ENCODE data around the gene RIPK4. TPM values are rescaled to one million over a fixed set of nuclear protein-coding genes. Genes with fewer than 3 reads are reported as not detected.

The RIPK4 gene
- total and polyA plus RNA-seq, 2 of the 13 experiments (the other 11 are each of a cell fraction or from before 2014, with no cell fraction given): 3.1 to 4.9 TPM

DNA sequence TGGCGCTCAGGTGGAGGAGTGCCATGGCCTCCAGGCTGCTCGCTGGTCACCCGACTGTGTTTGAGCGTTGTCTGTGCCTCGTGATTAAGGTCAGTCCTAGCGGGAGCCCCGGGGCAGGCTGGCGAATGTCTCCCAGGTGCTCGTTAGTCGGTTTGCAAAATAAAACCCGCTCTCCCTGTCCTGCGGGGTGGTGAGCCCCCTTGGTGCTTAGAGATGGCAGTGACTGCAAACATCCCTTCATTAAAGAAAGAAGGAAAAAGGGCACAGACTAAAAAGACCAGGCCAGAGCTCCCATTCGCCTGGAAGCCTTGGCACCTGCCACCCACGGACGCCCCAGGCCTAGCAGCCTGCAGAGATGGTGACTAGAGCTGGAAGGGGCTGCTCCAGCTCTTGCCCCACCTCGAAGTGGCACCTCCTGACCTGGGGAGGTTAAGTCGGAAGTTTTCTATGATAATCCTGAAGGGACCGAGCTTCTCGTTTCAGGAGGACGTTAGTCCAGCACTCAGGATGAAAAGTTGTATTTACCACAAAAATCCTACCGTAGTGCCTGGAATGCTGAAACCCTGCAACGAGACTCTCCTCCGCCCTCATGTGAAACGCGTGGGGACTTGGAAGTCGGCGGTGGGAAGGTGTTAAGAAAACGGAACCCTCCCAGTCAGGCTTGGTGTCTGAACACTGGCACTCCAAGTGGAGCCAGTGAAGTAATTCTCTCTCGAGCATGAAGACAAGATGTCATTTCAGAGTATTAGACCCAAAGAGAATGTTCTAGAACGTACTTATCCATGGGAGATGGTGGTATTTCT, 24.6 kb downstream of the RIPK4 start:
- DNase-seq (ENCODE audit: low spot score): no peak
- Histone ChIP-seq H4K20me1 (ENCODE audit: insufficient read depth, low read length) (no peaks in the 10 kb centered on the region), H3K9me3 (ENCODE audit: low read length) (peaks cover 13% of the 10 kb centered on the region; the same call in 1 of the 2 replicates), H3K4me1 (ENCODE audit: insufficient read depth, low read length) (no peaks in the 10 kb centered on the region), H3K27me3 (ENCODE audit: control insufficient read depth in 1 of 2, insufficient read depth in 2 of 2, low read length in 2 of 2) (no peaks in the 10 kb centered on the region), H3K79me2 (ENCODE audit: insufficient read depth, low read length) (no peaks in the 10 kb centered on the region), H3K36me3 (replicated peaks in 1 of 2; ENCODE audit: control insufficient read depth in 1 of 2, insufficient read depth in 2 of 2, low read length in 2 of 2) (peaks cover 43 to 85% of the 10 kb centered on the region in 2 experiments), H3K4me2 (ENCODE audit: low read depth, low read length) (no peak overlapping the region), H2AFZ (ENCODE audit: low read length) (no peak overlapping the region), H3K4me3 (replicated peaks in 1 of 3; ENCODE audit: insufficient read depth in 1 of 3, low read depth in 2 of 3, low read length in 3 of 3) (no peak overlapping the region), H3K9ac (ENCODE audit: insufficient read depth, low read depth, low read length) (no peak overlapping the region), H3K27ac (ENCODE audit: extremely low read length, insufficient read depth, low read length) (no peak overlapping the region)
- 95% methylated on average over 21 of the region's 30 CpGs for WGBS (ENCODE audit: low lambda C conversion rate)
- no peak for ATAC-seq
- no TSS peak for BruUV-seq (replicated peaks)
- no peak for FAIRE-seq
- ChIA-PET CTCF (ENCODE audit: low intra/inter-chr PET ratio, low total read pairs) (no interaction called here), POLR2A (no interaction called here)
- intact Hi-C loops (cut with micrococcal nuclease; ENCODE audit: unreplicated experiment): no loop called here
- in situ Hi-C loops (cut with HindIII; ENCODE audit: extremely low pct_ligation_motif_present, low pct_unique_long_range_greater_than_20kb): no loop called here
- TF ChIP-seq PAF1 (CRISPR knock-in tag; IDR thresholded peaks at IDR 0.05) (no peak), MTF1 (CRISPR knock-in tag; IDR thresholded peaks at IDR 0.05) (no peak), ZC3H4 (CRISPR knock-in tag; IDR thresholded peaks at IDR 0.05; ENCODE audit: borderline replicate concordance) (no peak), HDAC2 (CRISPR knock-in tag; IDR thresholded peaks at IDR 0.05) (no peak), ZSCAN25 (CRISPR knock-in tag; IDR thresholded peaks at IDR 0.05) (no peak), HOXA3 (CRISPR knock-in tag; IDR thresholded peaks at IDR 0.05) (no peak), KDM2A (CRISPR knock-in tag; IDR thresholded peaks at IDR 0.05; ENCODE audit: borderline replicate concordance, low read depth) (no peak), ZBTB42 (CRISPR knock-in tag; IDR thresholded peaks at IDR 0.05) (no peak), TFDP2 (CRISPR knock-in tag; IDR thresholded peaks at IDR 0.05) (no peak), SP140L (CRISPR knock-in tag; IDR thresholded peaks at IDR 0.05; ENCODE audit: borderline replicate concordance) (no peak), FOXA3 (CRISPR knock-in tag; IDR thresholded peaks at IDR 0.05) (no peak), KDM6A (CRISPR knock-in tag; IDR thresholded peaks at IDR 0.05; ENCODE audit: low read depth) (no peak), MED8 (CRISPR knock-in tag; IDR thresholded peaks at IDR 0.05; ENCODE audit: insufficient replicate concordance) (no peak), RARA (CRISPR knock-in tag; IDR thresholded peaks at IDR 0.05) (no peak)
- TF ChIP-seq, protein P1, sequence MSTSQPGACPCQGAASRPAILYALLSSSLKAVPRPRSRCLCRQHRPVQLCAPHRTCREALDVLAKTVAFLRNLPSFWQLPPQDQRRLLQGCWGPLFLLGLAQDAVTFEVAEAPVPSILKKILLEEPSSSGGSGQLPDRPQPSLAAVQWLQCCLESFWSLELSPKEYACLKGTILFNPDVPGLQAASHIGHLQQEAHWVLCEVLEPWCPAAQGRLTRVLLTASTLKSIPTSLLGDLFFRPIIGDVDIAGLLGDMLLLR (CRISPR knock-in tag; IDR thresholded peaks at IDR 0.05): no peak
- TF ChIP-seq, protein P2, sequence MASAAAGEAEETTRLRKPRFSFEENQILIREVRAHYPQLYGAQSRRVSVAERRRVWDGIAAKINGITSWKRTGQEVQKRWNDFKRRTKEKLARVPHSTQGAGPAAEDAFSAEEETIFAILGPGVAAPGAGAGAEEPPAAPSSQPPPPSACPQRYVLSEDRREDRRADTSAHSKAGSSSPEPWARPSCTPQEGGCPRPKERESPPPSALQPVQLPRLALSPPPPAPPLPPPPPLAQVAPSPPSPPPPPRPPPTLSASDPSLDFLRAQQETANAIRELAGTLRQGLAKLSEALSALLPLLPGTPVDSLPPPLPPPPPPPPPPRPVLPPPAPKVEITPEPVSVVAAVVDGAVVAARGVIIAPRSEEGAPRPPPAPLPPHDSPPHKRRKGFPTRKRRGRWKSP (CRISPR knock-in tag; IDR thresholded peaks at IDR 0.05): no peak
- TF ChIP-seq, protein P3, sequence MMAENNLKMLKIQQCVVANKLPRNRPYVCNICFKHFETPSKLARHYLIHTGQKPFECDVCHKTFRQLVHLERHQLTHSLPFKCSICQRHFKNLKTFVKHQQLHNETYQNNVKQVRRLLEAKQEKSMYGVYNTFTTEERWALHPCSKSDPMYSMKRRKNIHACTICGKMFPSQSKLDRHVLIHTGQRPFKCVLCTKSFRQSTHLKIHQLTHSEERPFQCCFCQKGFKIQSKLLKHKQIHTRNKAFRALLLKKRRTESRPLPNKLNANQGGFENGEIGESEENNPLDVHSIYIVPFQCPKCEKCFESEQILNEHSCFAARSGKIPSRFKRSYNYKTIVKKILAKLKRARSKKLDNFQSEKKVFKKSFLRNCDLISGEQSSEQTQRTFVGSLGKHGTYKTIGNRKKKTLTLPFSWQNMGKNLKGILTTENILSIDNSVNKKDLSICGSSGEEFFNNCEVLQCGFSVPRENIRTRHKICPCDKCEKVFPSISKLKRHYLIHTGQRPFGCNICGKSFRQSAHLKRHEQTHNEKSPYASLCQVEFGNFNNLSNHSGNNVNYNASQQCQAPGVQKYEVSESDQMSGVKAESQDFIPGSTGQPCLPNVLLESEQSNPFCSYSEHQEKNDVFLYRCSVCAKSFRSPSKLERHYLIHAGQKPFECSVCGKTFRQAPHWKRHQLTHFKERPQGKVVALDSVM (CRISPR knock-in tag; IDR thresholded peaks at IDR 0.05): no peak
